Loucy (cell line): ENCODE data around the gene PTPRO.

Source experiments
- H2AFZ ChIP-seq: fragments of 200-600 bp; sonication (generic); 2 replicates; pipeline ENCODE4 v1.6.0; 2016; ENCODE audit warnings: antibody characterized with exemption, mild to moderate bottlenecking, low read length, moderate library complexity
- H3F3A ChIP-seq: fragments of 200-600 bp; 2 replicates; pipeline ENCODE4 v1.6.0; 2016; ENCODE audit warnings: antibody characterized with exemption, low read depth, mild to moderate bottlenecking
- H3K27me3 ChIP-seq: fragments of 200-600 bp; sonication (generic); 2 replicates; pipeline ENCODE4 v1.6.1; 2014; ENCODE audit warnings: low read length, mild to moderate bottlenecking; ENCODE audit not compliant: insufficient read depth, poor library complexity, severe bottlenecking
- H3K36me3 ChIP-seq: fragments of 200-600 bp; sonication (generic); 2 replicates; pipeline ENCODE4 v1.6.1; 2016; ENCODE audit warnings: low read length; ENCODE audit not compliant: insufficient read depth
- H3K4me1 ChIP-seq: fragments of 200-600 bp; sonication (generic); 2 replicates; pipeline ENCODE4 v1.5.1; 2014; ENCODE audit warnings: low read length, mild to moderate bottlenecking; ENCODE audit not compliant: insufficient read depth, poor library complexity, severe bottlenecking
- H3K4me2 ChIP-seq: fragments of 200-600 bp; sonication (generic); 2 replicates; pipeline ENCODE4 v1.6.0; 2014; ENCODE audit warnings: antibody characterized with exemption, low read length, low read depth, mild to moderate bottlenecking; ENCODE audit not compliant: poor library complexity, severe bottlenecking
- H3K4me3 ChIP-seq: fragments of 200-600 bp; sonication (generic); 2 replicates; pipeline ENCODE4 v1.5.1; 2014; ENCODE audit warnings: low read length, mild to moderate bottlenecking, mixed read lengths; ENCODE audit not compliant: poor library complexity, severe bottlenecking
- H3K79me2 ChIP-seq: fragments of 200-600 bp; sonication (generic); 2 replicates; pipeline ENCODE4 v1.6.1; 2014; ENCODE audit warnings: low read length; ENCODE audit not compliant: insufficient read depth
- H3K9ac ChIP-seq: fragments of 200-600 bp; sonication (generic); 2 replicates; pipeline ENCODE4 v1.6.0; 2014; ENCODE audit warnings: mild to moderate bottlenecking, low read depth, low read length, moderate library complexity; ENCODE audit not compliant: poor library complexity, severe bottlenecking
- H3K9me2 ChIP-seq: fragments of 200-600 bp; sonication (generic); replicated peaks from 2 replicates; pipeline ENCODE4 v1.6.1; 2016; ENCODE audit warnings: low read depth, low read length, mixed read lengths
- H3K9me3 ChIP-seq: fragments of 200-600 bp; sonication (generic); 2 replicates; pipeline ENCODE4 v1.6.1; 2014; ENCODE audit warnings: mild to moderate bottlenecking, antibody characterized with exemption, low read length, low read depth; ENCODE audit not compliant: insufficient read depth
- H4K20me1 ChIP-seq: fragments of 200-600 bp; sonication (generic); 2 replicates; pipeline ENCODE4 v1.6.0; 2014; ENCODE audit warnings: antibody characterized with exemption, low read length, mild to moderate bottlenecking; ENCODE audit not compliant: insufficient read depth, poor library complexity, severe bottlenecking
- CTCF ChIP-seq: fragments of 200-600 bp; sonication (generic); conservative IDR thresholded peaks from 2 replicates; pipeline ENCODE4 v1.5.1; 2014; ENCODE audit warnings: mild to moderate bottlenecking, antibody characterized with exemption, low read length
- EZH2phosphoT487 ChIP-seq: fragments of 200-600 bp; IDR thresholded peaks from 2 replicates; pipeline ENCODE4 v1.6.1; 2018; ENCODE audit warnings: antibody characterized with exemption, mild to moderate bottlenecking, moderate library complexity, borderline replicate concordance

Gene PTPRO

GRCh38 chr12:15318841-15319240 lies 3.5 kb upstream of the PTPRO start:
- Histone ChIP-seq H3K4me2 (no peak overlapping the region), H3K9me3 (no peaks in the 10 kb centered on the region), H3K27me3 (no peaks in the 10 kb centered on the region), H3K4me1 (no peaks in the 10 kb centered on the region), H3K36me3 (no peaks in the 10 kb centered on the region), H2AFZ (no peak overlapping the region), H3K4me3 (no peak overlapping the region), H3K9ac (no peak overlapping the region), H4K20me1 (no peaks in the 10 kb centered on the region), H3K9me2 (no peaks in the 10 kb centered on the region), H3K79me2 (no peaks in the 10 kb centered on the region), H3F3A (no peaks in the 10 kb centered on the region)
- TF ChIP-seq EZH2phosphoT487 (no peak), CTCF (no peak)

- H3K4me1 ChIP-seq = no peaks in the 10 kb centered on the region
- TF ChIP-seq CTCF (no peak), EZH2phosphoT487 (no peak)
- H2AFZ ChIP-seq = no peak overlapping the region
- no peaks in the 10 kb centered on the region for H3K79me2 ChIP-seq
- H3K4me2 ChIP-seq = no peak overlapping the region
- H3F3A ChIP-seq = no peaks in the 10 kb centered on the region
- H3K9me2 ChIP-seq = no peaks in the 10 kb centered on the region
- no peak overlapping the region for H3K9ac ChIP-seq
- H4K20me1 ChIP-seq = no peaks in the 10 kb centered on the region
- no peaks in the 10 kb centered on the region for H3K9me3 ChIP-seq
- no peaks in the 10 kb centered on the region for H3K27me3 ChIP-seq
- H3K36me3 ChIP-seq = no peaks in the 10 kb centered on the region
- no peak overlapping the region for H3K4me3 ChIP-seq
Measured at GRCh38 chr12:15320881-15321280, 1.4 kb upstream of the PTPRO start.

GRCh38 chr12:15323480-15323879 lies 1.2 kb downstream of the PTPRO start:
- H3K27me3 ChIP-seq = no peaks in the 10 kb centered on the region
- H4K20me1 ChIP-seq = no peaks in the 10 kb centered on the region
- no peaks in the 10 kb centered on the region for H3K79me2 ChIP-seq
- no peak overlapping the region for H3K9ac ChIP-seq
- no peaks in the 10 kb centered on the region for H3K4me1 ChIP-seq
- no peaks in the 10 kb centered on the region for H3F3A ChIP-seq
- no peak overlapping the region for H3K4me3 ChIP-seq
- H3K9me3 ChIP-seq = no peaks in the 10 kb centered on the region
- H3K4me2 ChIP-seq = no peak overlapping the region
- no peak for TF ChIP-seq EZH2phosphoT487
- TF ChIP-seq CTCF = no peak
- H3K9me2 ChIP-seq = no peaks in the 10 kb centered on the region
- no peaks in the 10 kb centered on the region for H3K36me3 ChIP-seq
- no peak overlapping the region for H2AFZ ChIP-seq
